Measurements from ENCODE around the gene SCFD1.

SCFD1 gene

GRCh38 chr14:30759172-30760125, 137.3 kb downstream of the SCFD1 start:
- no peak for DNase-seq

DNA sequence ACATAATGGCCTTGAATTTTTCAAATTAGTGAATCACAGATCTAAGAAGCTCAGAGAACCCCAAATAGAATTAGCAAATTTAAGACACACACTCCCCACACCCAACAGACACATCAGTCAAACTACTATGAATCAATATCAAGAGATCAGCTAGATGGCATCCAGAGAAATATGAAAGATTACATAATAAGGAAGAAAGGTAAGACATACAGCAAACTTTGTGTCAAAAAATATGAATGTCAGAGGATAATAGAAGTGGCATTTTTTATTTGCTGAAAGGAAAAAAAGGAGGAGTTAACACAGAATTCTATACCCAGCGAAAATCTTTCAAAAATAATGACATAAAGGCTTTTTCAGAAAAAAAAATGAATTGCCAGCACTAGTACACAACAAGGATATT, 141.8 kb downstream of the SCFD1 start:
- DNase-seq = no peak

- DNase-seq = no peak
Measured at GRCh38 chr14:30767624-30768023, 145.5 kb downstream of the SCFD1 start.

GRCh38 chr14:30768791-30769190, 146.7 kb downstream of the SCFD1 start:
- DNase-seq = no peak

DNA sequence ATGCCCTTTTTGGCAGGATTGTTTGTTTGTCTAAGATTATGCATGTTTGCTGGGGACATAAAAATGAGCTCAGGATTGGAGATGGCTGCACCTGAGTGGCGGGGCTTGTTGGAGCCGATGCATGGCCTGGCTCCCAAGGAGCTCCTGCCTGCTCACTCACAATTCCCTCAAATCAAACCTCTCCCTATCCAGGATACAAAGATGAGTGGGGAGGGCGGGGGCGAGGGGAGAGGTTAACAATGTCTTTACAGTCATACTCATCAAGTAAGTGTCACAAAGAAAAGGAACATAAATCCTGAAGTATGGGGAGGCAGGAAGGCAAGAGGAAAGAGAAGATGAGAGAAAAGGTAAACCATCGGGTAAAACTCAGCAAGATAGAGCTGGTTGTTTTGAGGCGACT, 148.3 kb downstream of the SCFD1 start:
- DNase-seq = no peak

DNA sequence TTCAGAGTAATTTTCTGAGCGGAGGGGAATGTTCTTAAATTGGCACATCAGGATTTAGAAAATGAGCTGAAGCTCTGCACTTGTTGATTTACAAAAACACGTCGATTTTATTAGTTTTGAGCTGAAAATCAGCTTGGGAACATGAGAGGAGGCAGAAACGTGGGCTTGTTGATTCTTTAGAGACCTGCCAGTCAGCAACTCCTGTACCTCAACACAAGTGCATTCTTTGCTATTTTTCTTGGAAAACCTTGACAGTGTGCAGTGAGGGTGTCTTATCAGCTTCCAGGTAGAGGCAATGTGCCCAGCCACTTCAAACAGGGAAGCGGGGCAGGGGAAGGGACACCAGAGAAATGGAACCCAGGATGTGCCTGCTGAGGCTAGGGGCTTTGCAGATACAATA, 149.5 kb downstream of the SCFD1 start:
- no peak for DNase-seq

DNA sequence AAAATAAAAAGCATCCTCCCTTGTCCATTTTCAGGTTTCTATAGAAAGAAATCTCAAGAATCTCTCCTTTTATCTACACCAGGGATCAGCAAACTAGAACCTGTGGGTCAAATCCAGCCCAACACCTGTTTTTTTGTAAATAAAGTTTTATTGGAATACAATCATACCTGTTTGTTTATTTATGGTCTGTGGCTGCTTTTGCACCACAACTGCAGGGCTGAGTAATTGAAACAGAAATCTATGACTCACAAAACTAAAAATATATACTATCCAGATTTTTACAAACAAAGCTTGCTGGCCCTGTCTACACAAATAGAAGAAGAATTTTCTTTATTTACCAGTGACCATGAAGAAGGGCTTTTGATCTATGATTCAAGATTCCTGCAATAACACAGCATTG, 157.1 kb downstream of the SCFD1 start:
- no peak for DNase-seq

Measured in activated CD8-positive, alpha-beta memory T cell treated with anti-CD3 and anti-CD28 coated beads, Interleukin-2, amount 50 U/mL, for 4 hours (primary cell).